GM19455 (cell line): Measurements from ENCODE around the gene DGKI.
A peak's percentile ranks its signal among the peaks of the same experiment; 100 is the strongest.

Experiments used
- ATAC-seq: cut with Tn5 transposase; IDR thresholded peaks from one replicate; pipeline ENCODE4 v1.9.1; 2021; ENCODE audit not compliant: unreplicated experiment

The DGKI gene

GRCh38 chr7:137846827-137847567 is at the start of gene DGKI:
TSS of gene DGKI (minus strand) at chr7:137846974.
- peak; percentile 44 for ATAC-seq

DNA sequence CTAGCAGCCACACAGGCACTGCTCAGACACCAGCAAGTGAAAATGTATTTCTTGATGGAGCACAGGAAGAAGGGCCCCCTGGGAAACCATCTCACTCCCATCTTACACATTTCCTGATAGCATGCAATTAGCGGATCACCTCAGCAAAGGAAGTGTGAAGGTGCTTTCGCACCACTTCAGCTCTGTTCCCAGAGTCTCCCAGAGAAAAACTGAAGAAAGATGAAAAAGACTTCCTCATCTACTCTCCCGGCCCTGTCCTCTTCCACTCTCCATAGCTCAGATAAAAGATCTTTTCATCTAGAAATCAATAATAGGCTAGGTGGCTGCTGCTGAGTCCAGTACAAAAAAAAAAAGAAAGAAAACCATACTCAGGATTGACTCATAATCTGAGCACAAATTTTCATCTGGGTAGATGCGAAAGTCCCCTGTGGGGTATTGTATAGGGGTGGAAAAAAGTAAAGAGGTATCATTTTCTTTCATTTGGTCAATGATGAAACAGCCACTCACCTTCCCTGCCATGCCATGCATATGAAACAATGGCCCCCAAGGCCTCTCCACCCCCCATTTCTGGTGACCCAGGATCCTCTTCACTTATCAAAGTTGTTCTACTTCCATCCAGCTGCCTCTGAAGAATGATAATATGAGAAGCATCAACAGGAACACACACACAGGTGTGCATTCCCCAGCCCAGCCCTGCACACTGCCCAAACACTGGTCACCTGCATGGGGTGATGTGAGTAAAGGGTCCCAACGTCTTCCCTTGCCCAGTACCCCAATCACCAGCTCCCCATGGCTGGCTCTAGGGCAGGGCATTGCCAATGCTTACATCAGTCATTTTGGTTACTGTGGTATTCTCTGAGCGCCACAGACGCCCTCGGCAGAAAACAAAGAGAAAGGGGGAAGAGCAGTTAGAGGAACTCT is 48.8 kb upstream of the DGKI start:
- peak; percentile 59 for ATAC-seq

DNA sequence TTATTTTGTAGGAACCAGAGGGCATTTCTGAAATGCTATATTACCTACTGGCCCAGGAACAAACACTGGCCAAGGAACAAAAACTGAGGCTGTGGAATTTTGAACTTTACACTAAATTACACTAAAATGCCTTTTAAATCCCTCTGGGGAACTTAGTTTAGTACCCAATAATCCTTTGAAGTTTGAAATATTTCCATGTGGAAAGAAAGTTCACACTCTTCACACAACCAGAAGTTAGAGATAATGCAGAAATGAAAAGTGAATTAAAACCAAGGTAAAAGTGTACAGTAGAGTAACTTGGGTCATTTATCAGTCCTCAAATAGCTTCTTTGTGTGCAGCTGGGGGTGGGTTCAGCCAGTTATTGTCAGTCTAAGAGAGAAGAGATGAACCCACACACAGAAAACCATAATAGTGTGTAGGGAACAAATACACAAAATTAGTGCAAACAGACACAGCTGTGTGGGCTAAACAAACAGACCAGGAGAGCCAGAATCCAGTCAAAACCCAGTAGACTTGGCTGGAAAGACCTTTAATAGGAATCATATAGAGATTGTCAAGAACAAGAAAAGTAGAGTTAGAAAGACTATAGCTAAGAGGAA is 46.5 kb upstream of the DGKI start:
- no peak for ATAC-seq

GRCh38 chr7:137891016-137891655 is 44.4 kb upstream of the DGKI start:
- ATAC-seq, result no peak

GRCh38 chr7:137890449-137890921 is 43.7 kb upstream of the DGKI start:
- no peak for ATAC-seq

DNA sequence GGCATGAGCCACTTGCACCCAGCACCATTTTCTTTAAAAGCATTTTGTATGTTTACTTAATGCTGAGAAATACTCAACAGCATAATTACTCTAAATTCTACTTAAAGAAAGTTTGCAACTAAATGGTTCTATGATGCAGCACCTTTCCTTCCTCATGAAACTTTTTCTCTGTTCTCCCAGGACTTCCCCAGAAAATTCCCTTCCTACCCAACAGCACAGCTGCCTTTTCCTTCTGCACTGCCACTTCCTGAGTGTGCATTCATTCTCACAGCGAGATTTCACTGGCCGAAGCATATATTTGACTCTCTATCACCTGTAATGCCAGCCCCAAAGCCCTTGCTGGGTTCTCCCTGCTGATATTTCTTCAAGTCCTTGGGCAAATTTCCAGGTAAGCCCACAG is 41.5 kb upstream of the DGKI start:
- no peak for ATAC-seq

DNA sequence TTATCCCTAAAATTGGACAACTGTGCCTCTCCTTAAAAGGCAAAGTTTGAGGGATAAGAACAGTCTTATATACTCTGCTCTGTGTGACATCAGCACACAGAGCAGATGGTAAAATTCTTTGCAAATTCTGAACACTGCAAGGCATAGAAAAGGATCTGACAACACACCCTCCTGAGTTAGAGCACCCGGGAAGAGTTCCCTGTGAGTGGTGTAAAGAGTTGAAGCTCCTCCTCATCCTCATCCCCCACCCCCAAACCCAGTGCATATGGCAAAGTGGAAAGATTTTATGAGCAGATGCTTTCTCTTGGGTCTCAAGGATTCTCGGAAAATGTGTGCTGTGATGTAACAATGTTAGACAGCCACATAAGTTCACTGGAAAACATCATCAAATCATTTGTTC is 40.0 kb upstream of the DGKI start:
- no peak for ATAC-seq

DNA sequence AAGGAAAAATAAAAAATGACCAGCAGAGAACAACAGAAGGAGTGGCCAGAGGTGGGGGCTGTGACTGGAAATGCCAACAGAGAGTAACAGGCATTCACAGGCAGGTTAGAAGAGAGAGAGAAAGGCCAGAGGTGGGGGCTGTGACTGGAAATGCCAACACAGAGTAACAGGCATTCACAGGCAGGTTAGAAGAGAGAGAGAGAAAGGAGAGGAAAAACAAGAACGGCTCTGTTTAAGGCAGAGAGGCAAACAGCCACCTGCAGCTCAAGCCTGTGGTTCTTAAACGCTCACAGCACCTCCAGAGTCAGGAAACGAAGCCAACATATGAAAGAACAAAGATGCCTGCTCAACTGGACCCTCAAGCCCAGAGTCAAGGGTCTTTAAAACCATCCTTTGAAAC is 39.5 kb upstream of the DGKI start:
- no peak for ATAC-seq

DNA sequence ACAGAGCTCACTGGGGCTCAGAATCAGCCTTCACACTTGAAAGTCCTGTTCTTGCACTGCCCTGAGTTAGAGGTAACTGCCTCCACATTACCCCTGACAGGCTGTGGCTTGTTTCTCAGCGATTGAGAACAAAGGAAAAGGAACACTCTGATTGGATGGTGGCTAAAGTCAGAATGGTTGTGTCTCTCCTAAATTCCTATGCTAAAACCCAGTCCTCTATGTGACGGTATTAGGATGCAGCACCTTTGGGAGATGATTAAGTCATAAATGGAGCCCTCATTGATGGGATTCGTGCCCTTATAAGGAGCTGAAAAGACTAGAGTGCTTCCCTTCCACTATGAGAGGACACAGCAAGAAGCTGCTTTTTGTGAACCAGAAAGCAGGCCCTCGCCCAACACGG is 38.9 kb upstream of the DGKI start:
- no peak for ATAC-seq

- ATAC-seq, result no peak
These were observed 36.0 kb upstream of the DGKI start for GRCh38 chr7:137882806-137883205.

- ATAC-seq, result peak; percentile 89
These were observed 35.5 kb upstream of the DGKI start for GRCh38 chr7:137882261-137882668.

- ATAC-seq, result no peak
These were observed 35.0 kb upstream of the DGKI start for GRCh38 chr7:137881607-137882260.

- no peak for ATAC-seq
These were observed 33.7 kb upstream of the DGKI start for GRCh38 chr7:137880432-137880831.

DNA sequence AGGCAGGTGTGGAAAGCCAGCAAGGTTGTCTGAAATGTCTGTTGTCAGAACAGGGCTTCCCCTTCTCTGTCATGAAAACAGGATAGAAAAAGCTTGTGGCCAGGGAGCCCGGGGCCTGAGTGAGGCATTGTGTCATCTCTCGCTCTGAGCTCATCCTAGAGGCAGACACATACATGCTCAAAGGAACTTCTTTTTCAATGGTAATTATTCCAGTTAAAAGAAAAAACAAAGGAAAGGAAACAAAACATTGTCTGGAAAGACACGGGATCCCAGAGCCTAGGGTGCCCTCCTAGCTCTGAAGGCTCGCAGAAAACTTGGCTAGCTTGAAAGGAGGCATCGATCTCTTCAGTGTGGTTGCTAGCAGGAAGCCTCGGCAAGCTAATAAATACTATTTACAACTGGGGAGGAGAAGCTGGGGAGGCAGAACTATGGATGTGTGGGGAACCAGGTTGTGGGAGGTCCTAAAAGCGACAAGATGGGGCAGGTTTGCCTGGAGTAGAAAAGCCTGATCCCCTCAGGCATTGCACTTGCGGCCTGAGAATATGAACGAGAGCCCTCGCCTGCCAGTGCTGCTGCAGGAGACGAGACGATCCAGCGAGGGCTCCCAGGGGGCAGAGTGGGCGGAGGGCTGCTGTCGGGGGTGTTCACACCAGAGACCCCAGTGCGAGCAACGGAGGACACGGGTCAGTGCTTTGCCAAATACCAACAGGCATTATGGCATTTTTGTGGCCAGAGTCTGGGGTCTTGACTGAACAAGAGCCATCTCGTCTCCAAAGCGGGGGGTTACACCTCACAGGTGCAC is 32.8 kb upstream of the DGKI start:
- ATAC-seq, result no peak

GRCh38 chr7:137878333-137878961 is 31.7 kb upstream of the DGKI start:
- no peak for ATAC-seq

DNA sequence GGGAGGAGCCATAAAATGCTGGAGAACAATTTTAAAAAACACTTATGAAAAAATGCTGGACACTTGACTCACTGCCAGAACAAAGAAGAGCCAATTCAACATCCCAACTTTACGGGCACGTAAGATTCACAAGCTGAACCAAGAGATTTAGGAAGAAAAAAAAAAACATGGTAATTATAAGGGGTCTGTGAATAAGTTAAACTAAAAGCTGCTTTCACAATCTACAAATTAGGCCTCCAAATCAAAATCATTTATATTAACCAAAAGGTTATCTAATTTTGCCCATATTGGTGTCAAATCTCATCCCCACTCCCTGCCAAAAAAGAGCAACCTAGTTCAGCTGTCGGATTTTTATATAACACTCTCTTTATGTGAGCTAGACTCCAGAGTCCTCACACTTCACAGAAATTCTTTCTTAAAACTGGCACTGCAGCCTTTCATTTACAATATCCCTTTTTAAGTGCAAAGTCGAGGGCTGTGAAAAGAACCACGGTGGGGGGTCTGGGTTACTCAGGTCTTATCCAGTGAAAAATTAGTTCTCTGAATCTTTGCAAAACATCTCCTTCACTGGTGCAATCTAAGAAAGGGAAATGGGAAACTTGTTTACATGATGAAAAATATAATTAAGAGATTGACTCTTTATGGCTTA is 30.4 kb upstream of the DGKI start:
- ATAC-seq, result no peak

DNA sequence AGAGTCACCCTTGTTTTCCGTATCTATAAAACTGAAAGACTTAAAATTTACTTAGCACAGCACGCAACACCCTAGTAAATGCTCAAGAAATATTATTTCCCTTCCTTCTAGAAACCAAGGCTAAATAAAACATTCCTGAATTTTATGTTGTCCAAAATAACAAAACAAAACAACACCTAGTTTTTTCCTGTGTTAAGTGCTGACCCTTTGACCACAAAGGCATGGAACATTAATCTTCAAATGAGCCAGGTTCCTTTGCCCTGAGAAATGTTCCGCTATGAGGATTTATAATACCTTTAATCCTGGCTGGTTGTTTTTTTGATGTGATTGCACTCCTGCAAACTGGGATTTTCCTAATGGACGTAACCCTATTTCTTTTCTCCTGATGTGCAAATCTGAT is 29.0 kb upstream of the DGKI start:
- ATAC-seq, result no peak

DNA sequence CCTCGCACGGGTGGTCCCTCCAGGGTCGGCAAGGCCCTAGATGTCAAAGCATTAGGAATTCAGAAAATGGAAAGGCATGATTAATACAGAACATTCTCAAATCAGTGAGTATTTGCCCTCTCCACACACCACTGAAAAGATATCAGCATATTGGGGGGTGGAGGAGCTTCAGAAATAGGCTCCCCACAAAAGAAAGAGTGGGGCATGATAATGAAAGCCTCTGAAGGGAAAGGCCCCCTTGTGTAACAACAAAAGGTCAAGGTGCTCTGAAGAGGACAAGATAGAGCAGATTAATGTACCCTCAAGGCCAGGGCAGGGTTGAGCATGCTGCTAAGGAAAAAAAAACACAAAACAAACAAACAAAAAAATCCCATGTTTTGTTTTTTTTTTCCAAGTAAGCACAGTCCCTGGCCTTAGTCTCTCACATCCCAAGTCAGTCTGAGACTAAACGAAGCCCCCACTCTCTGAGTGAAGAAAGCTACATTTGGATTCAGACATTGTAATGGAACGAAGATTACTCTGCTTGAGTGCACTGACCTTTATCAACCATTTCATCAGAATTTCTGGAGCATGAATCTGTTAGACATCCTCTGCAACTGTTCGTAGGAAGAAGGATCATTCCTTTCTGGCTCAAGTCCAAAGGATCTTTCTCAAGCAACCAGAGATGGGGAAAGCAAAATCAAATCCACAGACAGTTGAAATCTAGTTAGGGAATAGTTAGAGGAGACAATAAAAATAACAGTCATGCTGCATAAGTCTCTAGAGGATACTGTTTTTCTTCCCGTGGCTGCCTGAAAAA is 27.4 kb upstream of the DGKI start:
- ATAC-seq, result no peak
